ENCODE measurements around the gene UPK2. TPM values are rescaled to one million over a fixed set of nuclear protein-coding genes. Genes with fewer than 3 reads are reported as not detected.
A peak's percentile ranks its signal among the peaks of the same experiment; 100 is the strongest.

UPK2 gene
- total and polyA plus RNA-seq, 7 donors = not detected

- peak overlapping the region; percentile 95 to 100 (median 100) for H3K27ac ChIP-seq
- TF ChIP-seq EP300 (IDR thresholded peaks at IDR 0.05) (peak in 1 of 4 donors; percentile 73), POLR2A (IDR thresholded peaks at IDR 0.05) (peak in 1 of 2 donors; percentile 31), POLR2AphosphoS5 (IDR thresholded peaks at IDR 0.05) (peak; percentile 58 to 78 (median 72))
- TF ChIP-seq, protein P1, sequence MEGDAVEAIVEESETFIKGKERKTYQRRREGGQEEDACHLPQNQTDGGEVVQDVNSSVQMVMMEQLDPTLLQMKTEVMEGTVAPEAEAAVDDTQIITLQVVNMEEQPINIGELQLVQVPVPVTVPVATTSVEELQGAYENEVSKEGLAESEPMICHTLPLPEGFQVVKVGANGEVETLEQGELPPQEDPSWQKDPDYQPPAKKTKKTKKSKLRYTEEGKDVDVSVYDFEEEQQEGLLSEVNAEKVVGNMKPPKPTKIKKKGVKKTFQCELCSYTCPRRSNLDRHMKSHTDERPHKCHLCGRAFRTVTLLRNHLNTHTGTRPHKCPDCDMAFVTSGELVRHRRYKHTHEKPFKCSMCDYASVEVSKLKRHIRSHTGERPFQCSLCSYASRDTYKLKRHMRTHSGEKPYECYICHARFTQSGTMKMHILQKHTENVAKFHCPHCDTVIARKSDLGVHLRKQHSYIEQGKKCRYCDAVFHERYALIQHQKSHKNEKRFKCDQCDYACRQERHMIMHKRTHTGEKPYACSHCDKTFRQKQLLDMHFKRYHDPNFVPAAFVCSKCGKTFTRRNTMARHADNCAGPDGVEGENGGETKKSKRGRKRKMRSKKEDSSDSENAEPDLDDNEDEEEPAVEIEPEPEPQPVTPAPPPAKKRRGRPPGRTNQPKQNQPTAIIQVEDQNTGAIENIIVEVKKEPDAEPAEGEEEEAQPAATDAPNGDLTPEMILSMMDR (IDR thresholded peaks at IDR 0.05) = no peak
- 4 to 21% methylated on average over 13 of the region's 13 CpGs for WGBS, 2 donors
- DNase-seq = peak; percentile 95
- no peaks in the 10 kb centered on the region for H3K36me3 ChIP-seq
- peaks cover 0 to 100% (median 100%) of the 10 kb centered on the region in 4 donors for H3K4me1 ChIP-seq
- no peaks in the 10 kb centered on the region for H3K9me3 ChIP-seq
- no peaks in the 10 kb centered on the region for H3K27me3 ChIP-seq
- intact Hi-C loops (cut with DNase I) = no loop called here
- H3K4me3 ChIP-seq = peak overlapping the region; percentile 19 to 92 (median 31)
Measured at GRCh38 chr11:118917481-118918127, 38.5 kb upstream of the UPK2 start.

DNA sequence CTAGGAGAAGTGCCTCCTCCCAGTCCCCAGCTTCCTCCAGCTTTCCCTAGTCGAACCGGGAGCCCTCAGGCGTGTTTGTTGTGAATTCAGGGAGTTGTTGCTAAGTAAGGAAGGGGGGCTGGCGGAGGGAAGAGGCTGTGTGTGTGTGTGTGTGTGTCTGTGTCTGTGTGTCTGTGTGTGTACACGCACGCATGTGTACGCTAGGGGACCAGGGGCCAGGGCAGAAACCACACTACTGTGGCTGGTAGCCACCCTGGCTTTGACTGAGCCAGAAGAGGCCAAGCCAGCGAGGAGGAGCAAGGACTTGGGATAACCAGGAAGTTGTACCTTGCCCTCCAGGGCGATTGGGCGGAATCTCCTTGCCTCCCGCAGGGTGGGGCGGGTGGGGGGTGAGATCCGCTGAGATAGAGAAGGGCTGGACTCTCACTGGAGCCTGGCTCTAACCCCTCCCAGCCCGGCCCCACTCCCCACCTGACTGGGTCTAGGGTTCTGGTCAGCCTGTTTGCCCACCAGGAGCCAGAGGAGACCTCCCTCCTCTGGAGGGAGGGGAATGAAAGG is 37.9 kb upstream of the UPK2 start:
- H3K9me3 ChIP-seq = no peaks in the 10 kb centered on the region
- 4 to 31% methylated on average over 14 of the region's 14 CpGs for WGBS, 2 donors

GRCh38 chr11:118918686-118919280 is 37.3 kb upstream of the UPK2 start:
- Histone ChIP-seq H3K27me3 (no peaks in the 10 kb centered on the region), H3K4me1 (peaks cover 0 to 100% (median 100%) of the 10 kb centered on the region in 4 donors), H3K9me3 (no peaks in the 10 kb centered on the region), H3K36me3 (no peaks in the 10 kb centered on the region), H3K4me3 (peak overlapping the region; percentile 19 to 92 (median 64)), H3K27ac (peak overlapping the region; percentile 95 to 100 (median 100))
- no peak for TF ChIP-seq POLR2AphosphoS5 (IDR thresholded peaks at IDR 0.05)
- TF ChIP-seq, protein P1 (IDR thresholded peaks at IDR 0.05) = no peak
- TF ChIP-seq EP300 (IDR thresholded peaks at IDR 0.05) = no peak
- TF ChIP-seq POLR2A (IDR thresholded peaks at IDR 0.05) = no peak
- DNase-seq = peak; percentile 71
- intact Hi-C loops (cut with DNase I) = no loop called here
- 3 to 13% methylated on average over 12 to 13 of the region's 13 CpGs for WGBS, 2 donors

More for the DNA sequence above, 37.9 kb upstream of the UPK2 start:
- DNase-seq = peak; percentile 92
- Histone ChIP-seq H3K36me3 (no peaks in the 10 kb centered on the region), H3K4me3 (peak overlapping the region; percentile 19 to 92 (median 31)), H3K4me1 (peaks cover 0 to 100% (median 100%) of the 10 kb centered on the region in 4 donors), H3K27me3 (no peaks in the 10 kb centered on the region), H3K27ac (peak overlapping the region; percentile 95 to 100 (median 100))
- TF ChIP-seq POLR2AphosphoS5 (IDR thresholded peaks at IDR 0.05) = peak; percentile 40 to 50 (median 49)
- TF ChIP-seq, protein P1 (IDR thresholded peaks at IDR 0.05) = no peak
- intact Hi-C loops (cut with DNase I) = no loop called here

GRCh38 chr11:118921121-118921928 is 34.8 kb upstream of the UPK2 start:
- DNase-seq = peak; percentile 93
- TF ChIP-seq, protein P1 (IDR thresholded peaks at IDR 0.05) = no peak
- TF ChIP-seq POLR2AphosphoS5 (IDR thresholded peaks at IDR 0.05) = peak in 2 of 4 donors; percentile 19 to 49
- intact Hi-C loops (cut with DNase I) = no loop called here
- peaks cover 0 to 84% (median 83%) of the 10 kb centered on the region in 4 donors for H3K4me1 ChIP-seq
- 17 to 39% methylated on average over 13 of the region's 13 CpGs for WGBS, 2 donors
- no peaks in the 10 kb centered on the region for H3K9me3 ChIP-seq
- H3K27ac ChIP-seq = peak overlapping the region; percentile 95 to 100 (median 100)
- H3K27me3 ChIP-seq = no peaks in the 10 kb centered on the region
- H3K4me3 ChIP-seq = peak overlapping the region; percentile 88 to 98 (median 90)
- no peaks in the 10 kb centered on the region for H3K36me3 ChIP-seq

All from sigmoid colon (tissue), 7 donors.